KOPT-K1 (cell line): ENCODE results near the gene OSGEPL1.

Experiments
- H3K27ac ChIP-seq: fragments of 200-600 bp; sonication (generic); 2 replicates; pipeline ENCODE4 v1.5.1; 2016; ENCODE audit warnings: antibody characterized with exemption, mild to moderate bottlenecking, low read depth, low read length; ENCODE audit not compliant: poor library complexity, severe bottlenecking
- H3K36me3 ChIP-seq: fragments of 200-600 bp; sonication (generic); 2 replicates; pipeline ENCODE4 v1.5.1; 2017; ENCODE audit warnings: antibody characterized with exemption, mild to moderate bottlenecking, low read length, moderate library complexity; ENCODE audit not compliant: insufficient read depth
- H3K9me3 ChIP-seq: fragments of 200-600 bp; sonication (generic); 2 replicates; pipeline ENCODE4 v1.5.1; 2017; ENCODE audit warnings: antibody characterized with exemption, low read length, mild to moderate bottlenecking; ENCODE audit not compliant: insufficient read depth, poor library complexity, severe bottlenecking

OSGEPL1 gene

GRCh38 chr2:189698020-189698887 is 64.3 kb downstream of the OSGEPL1 start:
- no peaks in the 10 kb centered on the region for H3K9me3 ChIP-seq
- H3K27ac ChIP-seq = no peak overlapping the region

More at GRCh38 chr2:189698020-189698887, 64.3 kb downstream of the OSGEPL1 start:
- H3K36me3 ChIP-seq = no peaks in the 10 kb centered on the region
